GM12891 (cell line): ENCODE results near the gene ICE2.

Experiments used
- DNase-seq: peaks from one replicate; pipeline ENCODE4 v3.0.0; 2011; ENCODE audit warnings: low spot score; ENCODE audit not compliant: insufficient read length
- FAIRE-seq: peaks from 2 replicates; lab custom pipeline; 2011; peaks lifted over from hg19 to GRCh38; lab: Jason Lieb, UNC
- PAX5 ChIP-seq: IDR thresholded peaks from 2 replicates; pipeline ENCODE4 v1.6.1; 2011; ENCODE audit warnings: low read length, moderate library complexity, mild to moderate bottlenecking; ENCODE audit not compliant: insufficient read depth, severe bottlenecking
- POLR2A ChIP-seq: IDR thresholded peaks from 2 replicates; pipeline ENCODE4 v1.6.1; 2011; ENCODE audit warnings: low read depth, low read length, control low read depth
- POLR2AphosphoS5 ChIP-seq: IDR thresholded peaks from 2 replicates; pipeline ENCODE4 v1.6.1; 2011; ENCODE audit warnings: low read depth, low read length, control low read depth
- POU2F2 ChIP-seq: IDR thresholded peaks from 2 replicates; pipeline ENCODE4 v1.6.1; 2011; ENCODE audit warnings: low read depth, mild to moderate bottlenecking, control low read depth, low read length, moderate library complexity
- SPI1 ChIP-seq: IDR thresholded peaks from 2 replicates; pipeline ENCODE4 v1.6.1; 2011; ENCODE audit warnings: low read depth, low read length, control low read depth
- TAF1 ChIP-seq: IDR thresholded peaks from 2 replicates; pipeline ENCODE4 v1.6.1; 2011; ENCODE audit warnings: low read depth, low read length, control low read depth

The ICE2 gene

GRCh38 chr15:60518511-60518910 is 39.6 kb upstream of the ICE2 start:
- TF ChIP-seq POU2F2, result no peak
- no peak for TF ChIP-seq PAX5
- no peak for TF ChIP-seq TAF1
- no peak for TF ChIP-seq POLR2A
- no peak for TF ChIP-seq SPI1
- TF ChIP-seq POLR2AphosphoS5, result no peak
- DNase-seq (no peak), FAIRE-seq (no peak)

- no peak for FAIRE-seq
- no peak for DNase-seq
Measured at GRCh38 chr15:60514261-60514881, 35.4 kb upstream of the ICE2 start.

GRCh38 chr15:60513676-60514075 is 34.7 kb upstream of the ICE2 start:
- no peak for DNase-seq
- no peak for FAIRE-seq
- TF ChIP-seq TAF1, result no peak
- no peak for TF ChIP-seq POLR2AphosphoS5
- no peak for TF ChIP-seq POLR2A
- TF ChIP-seq PAX5, result no peak
- TF ChIP-seq POU2F2, result no peak
- no peak for TF ChIP-seq SPI1

More at GRCh38 chr15:60514261-60514881, 35.4 kb upstream of the ICE2 start:
- TF ChIP-seq PAX5 (no peak), TAF1 (no peak), POLR2AphosphoS5 (no peak), POLR2A (no peak), SPI1 (no peak), POU2F2 (no peak)

- no peak for FAIRE-seq
- DNase-seq, result no peak
- TF ChIP-seq PAX5, result no peak
- TF ChIP-seq TAF1, result no peak
- TF ChIP-seq POU2F2, result no peak
- no peak for TF ChIP-seq SPI1
- TF ChIP-seq POLR2AphosphoS5, result no peak
- TF ChIP-seq POLR2A, result no peak
Measured at GRCh38 chr15:60512937-60513336, 34.0 kb upstream of the ICE2 start.

- FAIRE-seq (no peak), DNase-seq (no peak)
- TF ChIP-seq POU2F2 (no peak), PAX5 (no peak), POLR2A (no peak)
Measured at GRCh38 chr15:60511351-60512031, 32.5 kb upstream of the ICE2 start.

- FAIRE-seq (no peak), DNase-seq (no peak)
- no peak for TF ChIP-seq POLR2A
- no peak for TF ChIP-seq TAF1
- TF ChIP-seq PAX5, result no peak
- no peak for TF ChIP-seq SPI1
- TF ChIP-seq POLR2AphosphoS5, result no peak
- TF ChIP-seq POU2F2, result no peak
Measured at GRCh38 chr15:60510006-60510405, 31.1 kb upstream of the ICE2 start.

- TF ChIP-seq SPI1 (no peak), POU2F2 (no peak), PAX5 (no peak), POLR2A (no peak), TAF1 (no peak), POLR2AphosphoS5 (no peak)
- DNase-seq (no peak), FAIRE-seq (no peak)
Measured at GRCh38 chr15:60509470-60509869, 30.5 kb upstream of the ICE2 start.

GRCh38 chr15:60508442-60508841 is 29.5 kb upstream of the ICE2 start:
- DNase-seq (no peak), FAIRE-seq (no peak)
- TF ChIP-seq POLR2AphosphoS5 (no peak), SPI1 (no peak), TAF1 (no peak), POLR2A (no peak), POU2F2 (no peak), PAX5 (no peak)

GRCh38 chr15:60507596-60508424 is 28.9 kb upstream of the ICE2 start:
- peak; percentile 92 for FAIRE-seq
- peak; percentile 43 for DNase-seq
- no peak for TF ChIP-seq POLR2A
- no peak for TF ChIP-seq POLR2AphosphoS5
- TF ChIP-seq POU2F2, result no peak
- no peak for TF ChIP-seq PAX5
